Neural progenitor cell (in vitro differentiated cells): Measurements from ENCODE around the gene EXD3. TPM values are rescaled to one million over a fixed set of nuclear protein-coding genes. Genes with fewer than 3 reads are reported as not detected.

ENCODE experiments used
- DNase-seq: peaks from one replicate; pipeline ENCODE4 v3.0.0-alpha.2; 2016; ENCODE audit warnings: low spot score
- H2AFZ ChIP-seq: fragments of 200-600 bp; sonication (generic); replicated peaks from 2 replicates; pipeline ENCODE4 v1.6.1; 2016; ENCODE audit warnings: antibody characterized with exemption
- H3F3A ChIP-seq: fragments of 200-600 bp; sonication (generic); 2 replicates; pipeline ENCODE4 v1.6.1; 2016; ENCODE audit warnings: antibody characterized with exemption, low read depth
- H3K27ac ChIP-seq: fragments of 200-600 bp; sonication (generic); 2 replicates; pipeline ENCODE4 v1.5.1; 2016; ENCODE audit warnings: mild to moderate bottlenecking
- H3K27me3 ChIP-seq: fragments of 200-600 bp; sonication (generic); 2 replicates; pipeline ENCODE4 v1.6.1; 2016; ENCODE audit warnings: mild to moderate bottlenecking, moderate library complexity
- H3K36me3 ChIP-seq: fragments of 200-600 bp; sonication (generic); 2 replicates; pipeline ENCODE4 v1.5.1; 2016
- H3K4me1 ChIP-seq: fragments of 200-600 bp; sonication (generic); 2 replicates; pipeline ENCODE4 v1.6.1; 2016; ENCODE audit warnings: mixed run types
- H3K4me2 ChIP-seq: fragments of 200-600 bp; sonication (generic); 2 replicates; pipeline ENCODE4 v1.6.1; 2016
- H3K4me3 ChIP-seq: fragments of 200-600 bp; sonication (generic); 2 replicates; pipeline ENCODE4 v1.5.1; 2016
- H3K79me2 ChIP-seq: fragments of 200-600 bp; sonication (generic); 2 replicates; pipeline ENCODE4 v1.6.1; 2016; ENCODE audit warnings: low read depth
- H3K9ac ChIP-seq: fragments of 200-600 bp; sonication (generic); 2 replicates; pipeline ENCODE4 v1.6.1; 2016
- H3K9me3 ChIP-seq: fragments of 200-600 bp; sonication (generic); 2 replicates; pipeline ENCODE4 v1.5.1; 2016; ENCODE audit warnings: low read depth
- H4K20me1 ChIP-seq: fragments of 200-600 bp; sonication (generic); 2 replicates; pipeline ENCODE4 v1.6.1; 2016; ENCODE audit warnings: low read depth
- H3K27ac Mint-ChIP-seq: 3 replicates; pipeline ENCODE4 v1.8.0; 2021; ENCODE audit warnings: mixed read lengths
- H3K27me3 Mint-ChIP-seq: 2 replicates; pipeline ENCODE4 v1.8.0; 2022; ENCODE audit warnings: low read depth, mild to moderate bottlenecking, inconsistent platforms, moderate library complexity, mixed read lengths; ENCODE audit not compliant: insufficient read depth
- H3K36me3 Mint-ChIP-seq: 3 replicates; pipeline ENCODE4 v1.8.0; 2021; ENCODE audit warnings: mixed read lengths
- H3K4me1 Mint-ChIP-seq: 3 replicates; pipeline ENCODE4 v1.8.0; 2021; ENCODE audit warnings: mixed read lengths
- H3K4me3 Mint-ChIP-seq: 3 replicates; pipeline ENCODE4 v1.8.0; 2021; ENCODE audit warnings: mild to moderate bottlenecking, moderate library complexity, mixed read lengths
- H3K9me3 Mint-ChIP-seq: 3 replicates; pipeline ENCODE4 v1.8.0; 2020; ENCODE audit warnings: mixed read lengths
- EZH2 ChIP-seq: fragments of 200-600 bp; sonication (generic); IDR thresholded peaks from 2 replicates; pipeline ENCODE4 v1.6.1; 2017; ENCODE audit warnings: antibody characterized with exemption, mild to moderate bottlenecking, moderate library complexity
- EZH2phosphoT487 ChIP-seq: fragments of 200-600 bp; sonication (generic); IDR thresholded peaks from 2 replicates; pipeline ENCODE4 v1.6.1; 2017; ENCODE audit warnings: antibody characterized with exemption
- total RNA-seq: library from RNA; depleted of rRNA; stranded (reverse); fragments of >200 nt; gene quantifications from 2 replicates; pipeline ENCODE4 v1.2.3, GENCODE V29; 2015; ENCODE audit warnings: low replicate concordance
- TF ChIP-seq, protein P1 (sequence below): fragments of 200-600 bp; sonication (generic); IDR thresholded peaks from 2 replicates; pipeline ENCODE4 v1.5.1; 2017; ENCODE audit warnings: antibody characterized with exemption, mild to moderate bottlenecking

EXD3 gene
- total RNA-seq, 1 donor from 2014 or later = 4.7 TPM

DNA sequence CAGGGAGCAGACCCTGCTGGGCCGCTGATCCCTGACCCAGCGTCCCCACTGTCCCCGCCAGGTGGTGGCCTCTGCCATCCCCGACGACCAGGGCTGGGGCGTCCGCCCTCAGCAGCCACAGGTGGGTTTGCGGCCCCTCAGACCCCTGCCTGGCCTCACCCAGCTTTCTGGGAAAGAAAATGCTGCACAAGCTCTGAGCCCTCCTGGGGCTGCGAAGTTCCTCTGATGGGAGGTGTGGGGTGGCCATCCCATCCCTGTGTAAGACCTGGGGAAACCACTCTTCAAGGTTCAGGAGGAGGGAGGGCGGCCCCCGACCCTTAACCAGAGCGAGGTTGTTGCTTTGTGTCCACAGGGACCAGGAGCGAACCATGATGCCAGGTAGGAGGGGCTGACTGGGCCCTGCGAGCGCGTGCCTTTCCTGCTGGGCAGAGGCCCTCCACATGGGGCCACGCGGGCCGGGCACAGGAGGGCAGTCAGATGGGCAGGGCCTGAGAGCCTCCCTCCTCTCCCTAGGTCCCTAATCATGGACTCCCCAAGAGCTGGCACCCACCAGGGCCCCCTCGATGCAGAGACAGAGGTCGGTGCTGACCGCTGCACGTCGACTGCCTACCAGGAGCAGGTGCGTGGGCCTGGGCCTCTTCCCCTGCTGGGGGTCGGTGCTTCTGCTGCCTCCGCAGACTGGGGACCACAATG lies 7.9 kb upstream of the EXD3 start:
- H4K20me1 ChIP-seq = no peaks in the 10 kb centered on the region
- H3K36me3 ChIP-seq = no peaks in the 10 kb centered on the region

GRCh38 chr9:137429974-137430722 lies 7.2 kb upstream of the EXD3 start:
- Histone ChIP-seq H4K20me1 (no peaks in the 10 kb centered on the region), H2AFZ (no peak overlapping the region), H3K27me3 (peaks cover under 1% of the 10 kb centered on the region), H3K9ac (no peak overlapping the region), H3K4me1 (no peaks in the 10 kb centered on the region), H3K36me3 (no peaks in the 10 kb centered on the region), H3K4me2 (no peak overlapping the region), H3K9me3 (no peaks in the 10 kb centered on the region), H3K79me2 (no peaks in the 10 kb centered on the region), H3K4me3 (no peak overlapping the region), H3K27ac (no peak overlapping the region), H3F3A (no peaks in the 10 kb centered on the region)
- Mint-ChIP-seq H3K4me3 (no peak overlapping the region), H3K4me1 (no peaks in the 10 kb centered on the region), H3K27ac (no peak overlapping the region), H3K36me3 (no peaks in the 10 kb centered on the region), H3K9me3 (no peaks in the 10 kb centered on the region), H3K27me3 (no peaks in the 10 kb centered on the region)
- peak; percentile 47 for DNase-seq
- TF ChIP-seq EZH2 (no peak), EZH2phosphoT487 (no peak)
- TF ChIP-seq, protein P1, sequence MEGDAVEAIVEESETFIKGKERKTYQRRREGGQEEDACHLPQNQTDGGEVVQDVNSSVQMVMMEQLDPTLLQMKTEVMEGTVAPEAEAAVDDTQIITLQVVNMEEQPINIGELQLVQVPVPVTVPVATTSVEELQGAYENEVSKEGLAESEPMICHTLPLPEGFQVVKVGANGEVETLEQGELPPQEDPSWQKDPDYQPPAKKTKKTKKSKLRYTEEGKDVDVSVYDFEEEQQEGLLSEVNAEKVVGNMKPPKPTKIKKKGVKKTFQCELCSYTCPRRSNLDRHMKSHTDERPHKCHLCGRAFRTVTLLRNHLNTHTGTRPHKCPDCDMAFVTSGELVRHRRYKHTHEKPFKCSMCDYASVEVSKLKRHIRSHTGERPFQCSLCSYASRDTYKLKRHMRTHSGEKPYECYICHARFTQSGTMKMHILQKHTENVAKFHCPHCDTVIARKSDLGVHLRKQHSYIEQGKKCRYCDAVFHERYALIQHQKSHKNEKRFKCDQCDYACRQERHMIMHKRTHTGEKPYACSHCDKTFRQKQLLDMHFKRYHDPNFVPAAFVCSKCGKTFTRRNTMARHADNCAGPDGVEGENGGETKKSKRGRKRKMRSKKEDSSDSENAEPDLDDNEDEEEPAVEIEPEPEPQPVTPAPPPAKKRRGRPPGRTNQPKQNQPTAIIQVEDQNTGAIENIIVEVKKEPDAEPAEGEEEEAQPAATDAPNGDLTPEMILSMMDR = no peak

More for the DNA sequence above, 7.9 kb upstream of the EXD3 start:
- no peaks in the 10 kb centered on the region for H3K9me3 Mint-ChIP-seq
- H3K4me1 ChIP-seq = no peaks in the 10 kb centered on the region
- H3K27ac ChIP-seq = no peak overlapping the region
- no peak overlapping the region for H2AFZ ChIP-seq
- H3K4me3 Mint-ChIP-seq = no peak overlapping the region
- TF ChIP-seq EZH2phosphoT487 = no peak
- no peak for TF ChIP-seq EZH2
- TF ChIP-seq, protein P1 = no peak
- no peak overlapping the region for H3K27ac Mint-ChIP-seq
- H3K79me2 ChIP-seq = no peaks in the 10 kb centered on the region
- no peaks in the 10 kb centered on the region for H3F3A ChIP-seq
- no peak overlapping the region for H3K9ac ChIP-seq
- H3K4me2 ChIP-seq = no peak overlapping the region
- no peaks in the 10 kb centered on the region for H3K4me1 Mint-ChIP-seq
- H3K4me3 ChIP-seq = no peak overlapping the region
- no peaks in the 10 kb centered on the region for H3K27me3 Mint-ChIP-seq
- no peak for DNase-seq
- H3K36me3 Mint-ChIP-seq = no peaks in the 10 kb centered on the region
- no peaks in the 10 kb centered on the region for H3K9me3 ChIP-seq
- no peaks in the 10 kb centered on the region for H3K27me3 ChIP-seq

GRCh38 chr9:137429546-137429890 lies 6.6 kb upstream of the EXD3 start:
- H3K9me3 ChIP-seq = no peaks in the 10 kb centered on the region
- no peaks in the 10 kb centered on the region for H3K36me3 ChIP-seq
- no peaks in the 10 kb centered on the region for H3K4me1 ChIP-seq
- H3K4me2 ChIP-seq = no peak overlapping the region
- Mint-ChIP-seq H3K36me3 (no peaks in the 10 kb centered on the region), H3K4me3 (no peak overlapping the region), H3K4me1 (no peaks in the 10 kb centered on the region), H3K27ac (no peak overlapping the region), H3K9me3 (no peaks in the 10 kb centered on the region), H3K27me3 (peaks cover 4% of the 10 kb centered on the region)
- peaks cover 7% of the 10 kb centered on the region for H3K27me3 ChIP-seq
- H4K20me1 ChIP-seq = no peaks in the 10 kb centered on the region
- no peak overlapping the region for H3K4me3 ChIP-seq
- H3K9ac ChIP-seq = no peak overlapping the region
- peaks cover 3% of the 10 kb centered on the region for H3F3A ChIP-seq
- H3K79me2 ChIP-seq = no peaks in the 10 kb centered on the region
- no peak for TF ChIP-seq EZH2phosphoT487
- no peak for TF ChIP-seq EZH2
- DNase-seq = no peak
- H3K27ac ChIP-seq = no peak overlapping the region
- H2AFZ ChIP-seq = no peak overlapping the region
